ENCODE measurements around the gene ATF7IP.

Gene ATF7IP

DNA sequence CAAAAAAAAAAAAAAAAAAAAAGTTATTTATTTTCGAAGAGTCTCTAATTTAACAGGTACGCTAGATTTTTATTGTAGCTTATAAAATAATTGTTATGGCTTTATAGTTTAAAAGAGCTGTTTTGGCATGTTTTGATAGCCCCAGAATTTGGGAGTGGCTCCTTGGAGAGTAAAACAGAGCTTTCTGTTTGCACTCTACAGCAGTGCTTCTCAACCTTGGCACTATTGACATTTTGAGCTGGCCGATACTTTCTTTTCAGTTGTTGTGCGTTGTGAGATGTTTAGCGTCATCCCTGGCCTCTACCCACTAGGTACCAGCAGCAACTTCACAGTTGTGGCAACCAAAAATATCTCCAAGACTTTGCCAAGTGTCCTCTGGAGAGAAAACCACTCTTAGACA is 171.6 kb downstream of the ATF7IP start:
- DNase-seq (ENCODE audit: extremely low read depth, insufficient read length) = no peak
- TF ChIP-seq, protein P1, sequence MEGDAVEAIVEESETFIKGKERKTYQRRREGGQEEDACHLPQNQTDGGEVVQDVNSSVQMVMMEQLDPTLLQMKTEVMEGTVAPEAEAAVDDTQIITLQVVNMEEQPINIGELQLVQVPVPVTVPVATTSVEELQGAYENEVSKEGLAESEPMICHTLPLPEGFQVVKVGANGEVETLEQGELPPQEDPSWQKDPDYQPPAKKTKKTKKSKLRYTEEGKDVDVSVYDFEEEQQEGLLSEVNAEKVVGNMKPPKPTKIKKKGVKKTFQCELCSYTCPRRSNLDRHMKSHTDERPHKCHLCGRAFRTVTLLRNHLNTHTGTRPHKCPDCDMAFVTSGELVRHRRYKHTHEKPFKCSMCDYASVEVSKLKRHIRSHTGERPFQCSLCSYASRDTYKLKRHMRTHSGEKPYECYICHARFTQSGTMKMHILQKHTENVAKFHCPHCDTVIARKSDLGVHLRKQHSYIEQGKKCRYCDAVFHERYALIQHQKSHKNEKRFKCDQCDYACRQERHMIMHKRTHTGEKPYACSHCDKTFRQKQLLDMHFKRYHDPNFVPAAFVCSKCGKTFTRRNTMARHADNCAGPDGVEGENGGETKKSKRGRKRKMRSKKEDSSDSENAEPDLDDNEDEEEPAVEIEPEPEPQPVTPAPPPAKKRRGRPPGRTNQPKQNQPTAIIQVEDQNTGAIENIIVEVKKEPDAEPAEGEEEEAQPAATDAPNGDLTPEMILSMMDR (IDR thresholded peaks at IDR 0.05; ENCODE audit: insufficient read depth, low read length, poor library complexity, severe bottlenecking) = no peak
- no peak overlapping the region for H3K4me3 ChIP-seq (replicated peaks; ENCODE audit: low read depth, low read length)
- no peaks in the 10 kb centered on the region for H3K36me3 ChIP-seq (ENCODE audit: control insufficient read depth, insufficient read depth, low read length)
- no peaks in the 10 kb centered on the region for H3K27me3 ChIP-seq (replicated peaks; ENCODE audit: control insufficient read depth, insufficient read depth, low read length)

DNA sequence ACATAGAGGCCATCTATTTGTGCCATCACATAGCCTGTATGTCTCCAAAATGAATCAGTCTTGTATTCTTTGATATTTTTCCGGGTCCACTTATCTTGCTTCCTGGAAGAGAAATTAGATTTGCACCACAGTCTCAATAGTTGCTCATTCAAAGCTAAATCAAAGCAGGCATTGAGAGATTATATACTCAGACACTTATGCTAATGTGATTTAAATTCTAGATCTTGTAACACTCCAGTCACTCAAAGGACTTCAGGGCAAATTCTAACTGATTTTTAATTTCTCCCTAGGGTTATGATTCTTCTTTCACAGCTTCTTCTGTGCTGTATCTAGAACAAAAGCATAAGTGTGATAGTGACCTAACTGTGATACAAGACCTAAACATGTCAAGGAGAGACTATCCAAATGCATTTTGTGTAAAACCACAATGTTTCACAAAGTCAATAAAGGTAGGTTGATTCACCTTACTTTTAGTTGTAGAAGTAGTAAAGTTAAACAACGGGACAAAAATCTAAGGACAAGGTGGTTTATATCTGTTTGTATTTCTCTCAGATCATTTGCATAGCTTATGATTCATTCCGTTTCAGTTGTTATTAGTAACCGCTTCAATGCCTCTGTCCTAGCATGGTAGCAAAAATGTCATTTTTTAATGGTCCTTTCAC is 175.4 kb downstream of the ATF7IP start:
- Histone ChIP-seq H3K36me3 (ENCODE audit: control insufficient read depth, insufficient read depth, low read length) (no peaks in the 10 kb centered on the region), H3K4me3 (replicated peaks; ENCODE audit: low read depth, low read length) (no peak overlapping the region), H3K27me3 (replicated peaks; ENCODE audit: control insufficient read depth, insufficient read depth, low read length) (no peaks in the 10 kb centered on the region)
- DNase-seq (ENCODE audit: extremely low read depth, insufficient read length) = peak; percentile 22
- TF ChIP-seq, protein P1 (IDR thresholded peaks at IDR 0.05; ENCODE audit: insufficient read depth, low read length, poor library complexity, severe bottlenecking) = no peak

DNA sequence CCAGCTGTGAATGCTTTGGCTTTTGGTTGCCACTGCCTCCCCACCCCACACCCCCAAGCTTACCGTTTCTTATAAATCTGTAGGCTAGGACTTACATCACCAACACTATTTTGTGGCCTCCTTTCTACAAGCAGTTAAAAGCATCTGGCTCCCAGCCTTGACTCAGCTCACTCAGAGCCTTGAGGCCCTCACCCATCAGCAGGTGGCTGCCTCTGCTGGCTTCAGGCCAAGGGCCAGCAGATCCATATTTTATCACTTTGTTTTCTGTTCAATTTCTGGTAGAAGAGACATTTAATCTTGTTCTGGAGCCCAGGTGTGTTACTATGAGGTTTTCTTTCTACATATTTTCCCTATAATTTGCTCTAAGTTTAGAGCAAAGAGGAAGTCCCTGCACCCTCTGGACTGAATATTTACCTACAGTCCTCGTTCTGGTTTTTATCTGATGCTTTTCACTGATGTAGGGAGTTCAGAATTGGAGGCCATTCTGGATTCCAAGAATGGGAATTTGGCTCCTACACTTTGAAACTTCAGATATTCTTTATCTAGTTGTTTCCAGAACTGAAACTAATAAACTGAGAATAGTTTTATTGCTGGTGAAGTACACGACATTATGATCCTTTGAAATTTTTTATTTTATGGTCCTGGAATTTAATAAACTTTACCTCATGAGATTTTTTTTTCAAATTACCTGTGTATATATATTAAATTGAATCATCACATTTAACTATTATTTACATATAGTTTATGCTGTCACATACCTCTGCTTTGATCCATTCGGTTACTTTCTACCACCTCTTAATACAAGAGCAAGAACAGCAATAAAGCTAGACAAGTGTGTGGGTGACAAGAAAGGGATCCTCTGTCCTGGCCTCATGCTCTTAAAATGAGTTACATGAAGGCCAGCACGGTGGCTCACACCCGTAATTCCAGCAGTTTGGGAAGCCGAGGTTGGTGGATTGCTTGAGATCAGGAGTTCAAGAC is 180.0 kb downstream of the ATF7IP start:
- Histone ChIP-seq H3K27me3 (replicated peaks; ENCODE audit: control insufficient read depth, insufficient read depth, low read length) (no peaks in the 10 kb centered on the region), H3K36me3 (ENCODE audit: control insufficient read depth, insufficient read depth, low read length) (no peaks in the 10 kb centered on the region), H3K4me3 (replicated peaks; ENCODE audit: low read depth, low read length) (no peak overlapping the region)
- DNase-seq (ENCODE audit: extremely low read depth, insufficient read length) = no peak
- TF ChIP-seq, protein P1 (IDR thresholded peaks at IDR 0.05; ENCODE audit: insufficient read depth, low read length, poor library complexity, severe bottlenecking) = no peak

DNA sequence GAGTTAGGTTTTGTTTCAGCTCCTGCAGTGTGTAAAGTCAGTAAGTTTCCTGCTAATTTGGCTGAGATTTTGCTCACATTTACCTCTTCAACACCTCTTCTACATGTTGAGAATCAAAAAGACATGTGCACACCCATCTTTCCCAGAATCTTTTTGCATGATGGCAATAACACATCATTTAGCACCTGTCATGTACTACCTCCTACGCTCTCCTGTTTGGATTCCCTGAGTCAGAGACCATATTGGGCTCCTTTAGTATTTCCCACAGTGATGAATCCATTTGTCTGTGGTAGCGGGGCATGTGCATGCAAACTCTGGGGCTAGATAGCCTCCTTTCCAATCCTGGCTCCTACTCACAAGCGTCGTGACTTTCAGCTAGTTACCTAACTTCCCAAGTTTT is 182.1 kb downstream of the ATF7IP start:
- DNase-seq (ENCODE audit: extremely low read depth, insufficient read length) = no peak
- H3K4me3 ChIP-seq (replicated peaks; ENCODE audit: low read depth, low read length) = no peak overlapping the region
- TF ChIP-seq, protein P1 (IDR thresholded peaks at IDR 0.05; ENCODE audit: insufficient read depth, low read length, poor library complexity, severe bottlenecking) = no peak
- H3K36me3 ChIP-seq (ENCODE audit: control insufficient read depth, insufficient read depth, low read length) = no peaks in the 10 kb centered on the region
- H3K27me3 ChIP-seq (replicated peaks; ENCODE audit: control insufficient read depth, insufficient read depth, low read length) = no peaks in the 10 kb centered on the region

DNA sequence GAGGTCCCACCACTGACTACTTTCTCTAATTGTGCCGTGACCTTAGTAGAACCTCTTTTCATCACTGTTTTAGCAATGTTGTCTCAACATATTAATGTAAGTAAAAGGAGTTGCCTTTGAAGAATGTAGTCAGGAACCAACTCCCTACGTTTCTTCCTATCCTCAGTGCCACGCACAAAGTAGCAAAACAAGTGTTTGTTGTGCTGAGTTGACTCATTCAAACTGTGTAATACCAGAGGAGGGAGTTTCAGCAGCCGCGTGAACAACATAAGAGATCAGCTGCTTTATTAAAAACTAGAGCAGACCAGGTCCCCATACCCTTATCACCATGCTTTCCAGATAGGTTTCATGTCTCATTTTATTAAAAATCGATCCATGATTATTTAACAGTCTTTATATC is 183.1 kb downstream of the ATF7IP start:
- no peaks in the 10 kb centered on the region for H3K27me3 ChIP-seq (replicated peaks; ENCODE audit: control insufficient read depth, insufficient read depth, low read length)
- H3K36me3 ChIP-seq (ENCODE audit: control insufficient read depth, insufficient read depth, low read length) = no peaks in the 10 kb centered on the region
- no peak overlapping the region for H3K4me3 ChIP-seq (replicated peaks; ENCODE audit: low read depth, low read length)
- TF ChIP-seq, protein P1 (IDR thresholded peaks at IDR 0.05; ENCODE audit: insufficient read depth, low read length, poor library complexity, severe bottlenecking) = no peak
- DNase-seq (ENCODE audit: extremely low read depth, insufficient read length) = no peak
